Urinary bladder (tissue), 4 donors: ENCODE results near the gene TAGLN2. TPM values are rescaled to one million over a fixed set of nuclear protein-coding genes. Genes with fewer than 3 reads are reported as not detected.

Experiments
- DNase-seq: peaks from one replicate; pipeline ENCODE4 v3.0.0-alpha.2; 2015; ENCODE audit errors: extremely low spot score
- H3K27ac ChIP-seq: one replicate; pipeline ENCODE4 v1.5.1; 2013; ENCODE audit warnings: low read depth, mild to moderate bottlenecking, moderate library complexity
- H3K36me3 ChIP-seq: one replicate; pipeline ENCODE4 v1.6.1; 2013; ENCODE audit warnings: mild to moderate bottlenecking, moderate library complexity; ENCODE audit not compliant: insufficient read depth
- H3K4me1 ChIP-seq: one replicate; pipeline ENCODE4 v1.6.1; 2013; ENCODE audit warnings: mild to moderate bottlenecking, moderate library complexity; ENCODE audit not compliant: insufficient read depth
- H3K4me3 ChIP-seq: one replicate; pipeline ENCODE4 v1.5.1; 2013; ENCODE audit warnings: low read depth, low read length
- WGBS: extraction: QIAGEN DNeasy Blood & Tissue Kit; methylation state at CpG from one replicate; pipeline ENCODE4 v1.1.7; 2013; 5-methylcytosine and 5-hydroxymethylcytosine counted together
- polyA plus RNA-seq: library from polyadenylated mRNA; stranded (reverse); fragments of 200-250 nt; gene quantifications from one replicate; pipeline ENCODE4 v1.2.3, GENCODE V29; 2013
- total RNA-seq: library from RNA; depleted of rRNA; stranded (reverse); fragments of >200 nt; gene quantifications from one replicate; pipeline ENCODE4 v1.2.3, GENCODE V29; 2014
- donor health status: healthy with polysubstance abuse.
- donor health status: healthy.

Gene TAGLN2
- total and polyA plus RNA-seq, 2 donors: 106 to 318 TPM

- no peak for DNase-seq
- Histone ChIP-seq H3K4me3 (no peak overlapping the region), H3K4me1 (no peaks in the 10 kb centered on the region), H3K27ac (no peak overlapping the region), H3K36me3 (no peaks in the 10 kb centered on the region)
- 38% methylated on average over 16 of the region's 16 CpGs for WGBS
These were observed 11.1 kb upstream of the TAGLN2 start for GRCh38 chr1:159936273-159936904.

- no peaks in the 10 kb centered on the region for H3K4me1 ChIP-seq
- 79% methylated on average over 4 of the region's 4 CpGs for WGBS
- no peak overlapping the region for H3K4me3 ChIP-seq
- no peak overlapping the region for H3K27ac ChIP-seq
- DNase-seq: no peak
- H3K36me3 ChIP-seq: no peaks in the 10 kb centered on the region
These were observed 10.5 kb upstream of the TAGLN2 start for GRCh38 chr1:159935719-159936272.

- WGBS: 94% methylated on average over 11 of the region's 11 CpGs
- H3K4me1 ChIP-seq: no peaks in the 10 kb centered on the region
- no peak overlapping the region for H3K27ac ChIP-seq
- no peak for DNase-seq
- no peak overlapping the region for H3K4me3 ChIP-seq
- H3K36me3 ChIP-seq: no peaks in the 10 kb centered on the region
These were observed 10.0 kb upstream of the TAGLN2 start for GRCh38 chr1:159935305-159935704.

GRCh38 chr1:159934136-159935039, 9.1 kb upstream of the TAGLN2 start:
- H3K4me3 ChIP-seq: no peak overlapping the region
- H3K27ac ChIP-seq: no peak overlapping the region
- WGBS: 96% methylated on average over 14 of the region's 14 CpGs
- no peaks in the 10 kb centered on the region for H3K4me1 ChIP-seq
- no peaks in the 10 kb centered on the region for H3K36me3 ChIP-seq
- no peak for DNase-seq

GRCh38 chr1:159933347-159933746, 8.0 kb upstream of the TAGLN2 start:
- Histone ChIP-seq H3K4me3 (no peak overlapping the region), H3K4me1 (no peaks in the 10 kb centered on the region), H3K36me3 (no peaks in the 10 kb centered on the region), H3K27ac (no peak overlapping the region)
- WGBS: 87% methylated on average over 4 of the region's 4 CpGs
- no peak for DNase-seq

- H3K4me3 ChIP-seq: no peak overlapping the region
- DNase-seq: no peak
- 81% methylated on average over 16 of the region's 16 CpGs for WGBS
- H3K36me3 ChIP-seq: no peaks in the 10 kb centered on the region
- H3K4me1 ChIP-seq: no peaks in the 10 kb centered on the region
- H3K27ac ChIP-seq: no peak overlapping the region
These were observed 7.3 kb upstream of the TAGLN2 start for GRCh38 chr1:159932296-159933285.

GRCh38 chr1:159931795-159932173, 6.5 kb upstream of the TAGLN2 start:
- whole genome bisulfite sequencing: 94% methylated on average over 3 of the region's 3 CpGs
- DNase-seq: no peak
- no peaks in the 10 kb centered on the region for H3K4me1 ChIP-seq
- no peaks in the 10 kb centered on the region for H3K36me3 ChIP-seq
- no peak overlapping the region for H3K27ac ChIP-seq
- H3K4me3 ChIP-seq: no peak overlapping the region

GRCh38 chr1:159931101-159931794, 5.9 kb upstream of the TAGLN2 start:
- no peak overlapping the region for H3K27ac ChIP-seq

GRCh38 chr1:159930634-159931033, 5.3 kb upstream of the TAGLN2 start:
- H3K4me3 ChIP-seq: no peak overlapping the region
- no peak for DNase-seq
- H3K27ac ChIP-seq: no peak overlapping the region
- H3K36me3 ChIP-seq: no peaks in the 10 kb centered on the region
- WGBS: 94% methylated on average over 8 of the region's 8 CpGs
- H3K4me1 ChIP-seq: no peaks in the 10 kb centered on the region

More at GRCh38 chr1:159931101-159931794, 5.9 kb upstream of the TAGLN2 start:
- 90% methylated on average over 13 of the region's 13 CpGs for WGBS
- H3K36me3 ChIP-seq: no peaks in the 10 kb centered on the region
- no peak for DNase-seq
- H3K4me3 ChIP-seq: no peak overlapping the region
- no peaks in the 10 kb centered on the region for H3K4me1 ChIP-seq

- 95% methylated on average over 11 of the region's 11 CpGs for WGBS
- no peaks in the 10 kb centered on the region for H3K4me1 ChIP-seq
- H3K4me3 ChIP-seq: no peak overlapping the region
- H3K36me3 ChIP-seq: no peaks in the 10 kb centered on the region
- no peak for DNase-seq
- no peak overlapping the region for H3K27ac ChIP-seq
These were observed 4.9 kb upstream of the TAGLN2 start for GRCh38 chr1:159930216-159930615.

- WGBS: 85% methylated on average over 48 of the region's 48 CpGs
- Histone ChIP-seq H3K27ac (no peak overlapping the region), H3K36me3 (no peaks in the 10 kb centered on the region), H3K4me3 (no peak overlapping the region), H3K4me1 (no peaks in the 10 kb centered on the region)
- DNase-seq: no peak
These were observed 4.1 kb upstream of the TAGLN2 start for GRCh38 chr1:159929155-159930051.

GRCh38 chr1:159928491-159929050, 3.3 kb upstream of the TAGLN2 start:
- Histone ChIP-seq H3K4me1 (no peaks in the 10 kb centered on the region), H3K4me3 (no peak overlapping the region), H3K36me3 (no peaks in the 10 kb centered on the region), H3K27ac (no peak overlapping the region)
- DNase-seq: no peak
- WGBS: 95% methylated on average over 18 of the region's 18 CpGs
